HG03159 (cell line): ENCODE results near the gene CCDC91.
A peak's percentile ranks its signal among the peaks of the same experiment; 100 is the strongest.
"Not testable (repeated sequence)": the region's sequence is repeated elsewhere in the genome, so short reads cannot be mapped to it uniquely, and the experiment has no call there.

Experiments
- ATAC-seq: cut with Tn5 transposase; IDR thresholded peaks from one replicate; pipeline ENCODE4 v1.9.1; 2021; ENCODE audit warnings: mild to moderate bottlenecking, moderate library complexity; ENCODE audit not compliant: unreplicated experiment

The CCDC91 gene

DNA sequence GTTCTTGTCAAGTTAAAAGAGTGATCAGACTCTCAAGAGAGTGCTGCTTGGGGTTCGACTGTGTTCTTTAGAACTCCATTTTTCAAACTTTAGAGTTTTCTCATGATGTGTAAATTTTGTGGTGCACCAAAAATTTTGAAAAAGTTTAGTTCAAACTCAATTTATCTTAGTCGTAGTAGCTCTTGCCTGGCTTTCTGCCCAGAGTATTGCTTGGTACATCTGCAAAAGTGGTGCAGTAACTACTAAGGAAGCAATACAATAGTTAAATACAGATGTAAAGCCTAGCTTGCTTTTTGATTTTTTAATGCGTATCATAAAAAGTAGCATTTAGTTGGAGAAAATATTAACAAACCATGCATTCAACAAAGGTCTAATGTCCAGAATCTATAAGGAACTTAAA is 9.5 kb upstream of the CCDC91 start:
- ATAC-seq: no peak

GRCh38 chr12:28184375-28184774 is 5.9 kb upstream of the CCDC91 start:
- ATAC-seq: no peak

DNA sequence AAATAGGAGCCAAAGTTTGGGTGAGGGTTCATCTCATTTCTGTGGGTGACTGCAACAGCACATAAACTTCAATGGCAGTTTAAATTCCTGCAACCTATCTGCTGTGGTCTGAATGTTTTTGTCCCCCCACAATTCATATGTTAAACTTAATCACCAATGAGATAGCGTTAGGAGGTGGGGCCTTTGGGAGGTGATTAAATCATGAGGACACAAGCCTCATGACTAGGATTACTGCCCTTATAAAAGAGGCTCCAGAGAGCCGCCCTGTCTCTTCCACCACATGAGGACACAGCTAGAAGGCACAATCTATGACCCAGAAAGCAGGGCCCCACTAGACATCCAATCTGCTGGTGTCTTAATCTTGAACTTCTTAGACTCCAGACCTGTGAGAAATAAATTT is 3.8 kb upstream of the CCDC91 start:
- no peak for ATAC-seq

DNA sequence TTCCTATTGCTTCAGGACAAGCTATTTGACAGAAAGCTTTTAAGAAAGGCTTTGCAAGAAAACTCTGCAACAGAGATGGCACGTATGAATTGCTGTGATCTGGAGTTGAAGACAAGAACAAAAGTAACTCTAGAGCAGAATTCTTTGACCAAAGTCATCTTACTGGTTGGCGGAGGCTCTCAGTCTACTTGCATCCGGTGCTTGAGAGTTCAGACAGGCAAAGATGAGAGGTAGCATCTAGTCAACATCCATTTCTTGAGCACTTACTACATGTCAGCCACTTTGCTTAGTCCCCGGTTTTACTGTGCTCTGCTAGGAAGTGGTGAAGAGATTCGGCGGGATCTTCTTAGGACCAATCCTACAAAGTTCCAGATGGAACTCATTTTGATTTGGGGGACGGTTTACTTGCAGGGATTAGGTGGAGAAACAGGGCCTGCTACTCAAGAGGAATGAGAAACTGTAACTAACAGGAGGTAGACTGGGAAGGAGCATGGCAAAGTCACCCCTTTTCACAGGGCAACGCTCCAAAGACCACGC is 404 bp upstream of the CCDC91 start:
- no peak for ATAC-seq

- ATAC-seq: peak; percentile 4
Measured at GRCh38 chr12:28191051-28192048, 1.1 kb downstream of the CCDC91 start.

GRCh38 chr12:28192125-28192524 is 1.9 kb downstream of the CCDC91 start:
- no peak for ATAC-seq

- ATAC-seq: not testable (repeated sequence)
Measured at GRCh38 chr12:28194621-28195020, 4.4 kb downstream of the CCDC91 start.

GRCh38 chr12:28201136-28201535 is 10.9 kb downstream of the CCDC91 start:
- ATAC-seq: not testable (repeated sequence)

DNA sequence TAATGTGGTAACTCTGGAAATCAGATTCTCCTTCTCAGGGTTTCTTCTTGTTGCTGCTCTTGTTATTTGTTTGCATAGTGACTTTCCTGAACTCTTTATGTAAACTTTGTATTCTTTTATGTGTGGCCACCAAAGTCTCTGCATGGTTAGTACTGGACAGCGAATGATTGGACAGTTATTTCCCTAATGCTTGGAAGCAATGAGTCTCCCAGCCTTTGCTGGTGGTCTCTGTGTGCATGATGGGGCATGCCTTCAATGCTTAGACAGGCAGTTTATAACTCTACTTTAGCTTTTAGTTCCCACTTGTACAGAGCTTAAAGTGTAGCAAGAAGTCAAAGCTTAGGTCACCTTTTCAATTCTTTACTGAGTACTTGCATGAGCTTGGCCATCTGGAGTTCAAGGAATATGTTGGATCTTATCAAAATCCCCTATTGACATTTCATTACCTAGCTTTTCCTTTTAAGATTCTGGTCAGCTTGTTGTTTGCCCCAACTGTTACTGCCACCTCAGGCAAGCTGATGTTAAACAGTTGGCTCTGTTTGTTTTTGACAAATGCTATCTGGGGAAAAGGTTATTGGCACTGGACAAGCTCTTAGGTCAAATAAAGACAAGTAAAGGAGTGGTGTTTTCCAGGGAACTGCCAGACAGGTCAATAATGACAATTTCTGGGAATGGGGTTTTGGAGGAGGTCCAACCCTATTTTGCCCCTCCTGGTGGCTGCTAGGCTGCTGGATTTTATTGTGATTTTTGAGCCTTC is 12.3 kb downstream of the CCDC91 start:
- no peak for ATAC-seq

DNA sequence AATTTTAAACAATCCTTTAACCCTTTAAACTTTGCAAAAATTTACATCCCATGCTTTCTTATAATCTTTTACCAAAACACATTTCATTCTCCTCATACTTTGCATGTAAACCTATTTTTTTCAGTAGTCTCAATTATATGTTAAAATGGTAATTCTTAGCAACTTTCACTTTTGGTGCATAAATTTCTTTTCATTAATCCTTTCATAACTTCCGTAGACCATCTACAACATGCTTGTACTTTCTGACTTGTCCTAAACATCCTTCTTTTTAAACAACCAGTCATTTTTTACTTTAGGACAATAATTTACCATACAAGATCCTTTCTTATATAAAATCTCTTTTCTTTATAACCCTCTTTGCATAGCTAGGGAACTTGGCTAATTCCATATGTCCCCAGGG is 19.5 kb downstream of the CCDC91 start:
- ATAC-seq: no peak

GRCh38 chr12:28212182-28212581 is 21.9 kb downstream of the CCDC91 start:
- no peak for ATAC-seq

DNA sequence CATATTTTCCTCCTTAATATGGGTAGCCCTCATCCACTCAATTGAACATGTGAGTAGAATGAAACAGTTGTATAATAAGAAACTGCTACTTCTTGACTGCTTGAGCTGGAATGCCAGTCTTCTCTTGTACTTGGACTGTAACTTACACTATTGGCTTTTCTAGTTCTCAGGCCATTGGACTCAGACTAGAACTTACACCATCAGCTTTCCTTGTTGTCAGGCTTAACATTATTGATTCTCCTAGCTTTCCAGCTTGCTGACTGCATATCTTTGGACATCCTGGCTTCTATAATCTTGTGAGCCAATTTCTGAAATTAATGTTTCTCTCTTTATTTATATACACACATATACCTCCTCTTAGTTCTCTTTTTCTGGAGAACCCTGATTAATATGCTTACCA is 24.8 kb downstream of the CCDC91 start:
- no peak for ATAC-seq

GRCh38 chr12:28216016-28216415 is 25.8 kb downstream of the CCDC91 start:
- ATAC-seq: no peak

GRCh38 chr12:28217805-28218204 is 27.5 kb downstream of the CCDC91 start:
- no peak for ATAC-seq

DNA sequence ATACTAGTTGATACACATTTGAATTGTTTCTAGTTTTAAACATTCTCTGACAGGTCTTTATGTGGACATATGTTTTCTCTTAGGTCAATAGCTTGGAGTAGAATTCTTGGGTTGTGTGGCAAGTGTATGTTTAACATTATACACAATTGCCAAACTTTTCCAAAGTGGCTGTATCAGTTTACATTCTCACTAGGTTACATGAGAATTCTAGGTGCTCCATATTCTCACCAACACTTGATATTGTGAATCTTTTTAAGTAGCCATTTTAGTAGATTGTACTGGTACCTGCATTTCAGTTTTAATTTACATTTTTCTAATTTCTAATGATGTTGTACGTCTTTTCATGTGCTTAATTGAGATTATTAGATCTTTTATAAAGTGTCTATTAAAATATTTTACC is 28.6 kb downstream of the CCDC91 start:
- ATAC-seq: no peak

DNA sequence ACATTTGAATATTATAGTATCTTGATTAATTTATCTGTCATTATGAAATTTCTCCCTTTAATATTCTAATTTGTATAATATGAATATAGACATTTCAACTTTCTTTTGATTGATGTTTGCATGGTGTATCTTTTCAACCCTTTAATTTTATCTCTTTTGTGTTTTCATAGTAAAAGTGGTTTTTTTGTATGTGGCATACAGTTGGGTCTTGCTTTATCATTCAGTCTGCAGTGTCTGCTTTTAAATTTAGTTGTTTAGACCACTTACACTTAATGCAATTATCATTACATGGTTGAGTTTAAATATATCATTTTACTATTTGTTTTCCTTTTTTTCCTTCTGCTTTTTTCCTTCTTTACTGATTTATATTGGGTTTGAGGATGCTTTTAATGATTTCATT is 29.6 kb downstream of the CCDC91 start:
- ATAC-seq: no peak

DNA sequence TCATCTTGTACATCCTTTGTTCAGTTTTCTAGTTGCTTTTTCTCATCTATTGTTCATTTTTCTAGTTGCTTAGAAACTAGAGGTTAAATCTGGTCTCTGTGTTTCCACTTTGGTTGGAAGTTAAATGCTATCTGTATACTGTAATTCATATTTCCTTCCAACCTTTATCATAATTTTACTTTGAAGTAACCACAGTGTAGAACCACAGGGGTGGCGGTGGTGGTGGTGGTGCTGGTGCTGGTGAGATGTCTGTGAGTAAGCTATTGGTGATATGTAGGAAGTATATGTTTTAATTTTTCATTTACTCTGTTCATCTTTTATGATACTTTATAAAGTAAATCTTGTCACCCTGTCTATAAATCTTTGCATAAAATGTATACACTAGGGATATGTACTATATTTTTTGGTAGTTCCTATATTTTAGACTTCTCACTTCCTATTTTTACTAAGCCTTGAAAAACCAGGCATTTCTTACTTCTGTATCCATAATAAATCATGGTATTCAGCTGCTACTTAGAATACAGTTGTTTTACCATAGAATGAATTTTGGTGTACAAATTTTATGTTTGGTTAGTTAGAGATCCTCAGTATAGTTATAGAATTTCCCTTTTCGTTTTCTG is 31.9 kb downstream of the CCDC91 start:
- ATAC-seq: no peak

- peak; percentile 95 for ATAC-seq
Measured at GRCh38 chr12:28223025-28223554, 32.8 kb downstream of the CCDC91 start.

GRCh38 chr12:28223858-28224257 is 33.6 kb downstream of the CCDC91 start:
- no peak for ATAC-seq

GRCh38 chr12:28226705-28227104 is 36.4 kb downstream of the CCDC91 start:
- no peak for ATAC-seq

- no peak for ATAC-seq
Measured at GRCh38 chr12:28227251-28227650, 37.0 kb downstream of the CCDC91 start.
